Subcutaneous adipose tissue (tissue), 4 donors: ENCODE results near the gene DBNDD1. TPM values are rescaled to one million over a fixed set of nuclear protein-coding genes. Genes with fewer than 3 reads are reported as not detected.

Experiments used
- CTCF ChIP-seq: fragments of 450-650 bp; IDR thresholded peaks from one replicate; pipeline ENCODE4 v1.5.1; 2016; ENCODE audit warnings: low read depth, mild to moderate bottlenecking, control low read depth, antibody characterized with exemption, moderate library complexity
- total RNA-seq, 4 donors: library from RNA; depleted of rRNA; stranded (reverse); fragments of >200 nt; gene quantifications; one replicate each; pipeline ENCODE4 v1.1.0, GENCODE V29; 2016

The DBNDD1 gene
- total RNA-seq, 4 donors from 2014 or later: 1.3 to 1.4 TPM; not detected in 2

- TF ChIP-seq CTCF: no peak
Measured at GRCh38 chr16:90048737-90049330, 29.6 kb upstream of the DBNDD1 start.

GRCh38 chr16:90048347-90048722 lies 29.1 kb upstream of the DBNDD1 start:
- TF ChIP-seq CTCF: no peak

GRCh38 chr16:90047714-90048346 lies 28.6 kb upstream of the DBNDD1 start:
- TF ChIP-seq CTCF: no peak

GRCh38 chr16:90046971-90047713 lies 27.9 kb upstream of the DBNDD1 start:
- TF ChIP-seq CTCF: no peak

GRCh38 chr16:90046122-90046970 lies 27.1 kb upstream of the DBNDD1 start:
- TF ChIP-seq CTCF: no peak

GRCh38 chr16:90044111-90044551 lies 24.9 kb upstream of the DBNDD1 start:
- TF ChIP-seq CTCF: no peak

- TF ChIP-seq CTCF: no peak
Measured at GRCh38 chr16:90043526-90043925, 24.3 kb upstream of the DBNDD1 start.
